Measurements from ENCODE around the gene ADCY3.

DNA sequence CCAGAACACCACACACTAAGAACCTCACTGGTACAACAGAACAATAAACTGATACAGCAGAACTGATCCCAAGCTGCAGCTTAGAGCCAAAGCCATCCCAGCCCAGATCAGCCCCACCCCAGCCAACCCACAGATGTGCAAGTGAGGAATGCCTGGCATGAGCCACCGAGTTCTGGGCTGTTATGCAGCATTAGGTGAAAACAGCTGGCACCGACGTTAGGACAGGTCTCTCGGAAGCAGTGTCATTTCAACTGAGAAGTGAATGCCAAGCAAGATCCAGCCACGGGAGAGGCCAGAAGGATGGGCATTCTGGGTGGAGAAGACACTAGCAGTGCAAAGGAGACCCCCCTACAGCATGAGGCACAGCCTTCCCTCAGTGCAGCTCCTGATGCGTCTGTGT lies 38.9 kb downstream of the ADCY3 start:
- TF ChIP-seq, protein P1, sequence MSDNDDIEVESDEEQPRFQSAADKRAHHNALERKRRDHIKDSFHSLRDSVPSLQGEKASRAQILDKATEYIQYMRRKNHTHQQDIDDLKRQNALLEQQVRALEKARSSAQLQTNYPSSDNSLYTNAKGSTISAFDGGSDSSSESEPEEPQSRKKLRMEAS (CRISPR knock-in tag; IDR thresholded peaks at IDR 0.05), result no peak
- TF ChIP-seq CTCF (IDR thresholded peaks at IDR 0.05 in 2 of 3, conservative IDR thresholded peaks at IDR 0.05 in 1 of 3; ENCODE audit: insufficient read depth in 2 of 3, low read depth in 1 of 3, low read length in 3 of 3) (no peak), FOXJ3 (CRISPR knock-in tag; IDR thresholded peaks at IDR 0.05) (no peak), IRF2 (CRISPR knock-in tag; IDR thresholded peaks at IDR 0.05) (no peak), REST (IDR thresholded peaks at IDR 0.05; ENCODE audit: borderline replicate concordance) (no peak), REST (CRISPR knock-in tag; IDR thresholded peaks at IDR 0.05; ENCODE audit: low read depth) (no peak), ZBTB7A (IDR thresholded peaks at IDR 0.05; ENCODE audit: borderline replicate concordance, control insufficient read depth, low read depth, low read length) (no peak), TCF3 (CRISPR knock-in tag; IDR thresholded peaks at IDR 0.05) (no peak), PKNOX1 (IDR thresholded peaks at IDR 0.05) (no peak), EZH2 (IDR thresholded peaks at IDR 0.05; ENCODE audit: borderline replicate concordance, low read depth, low read length) (no peak)
